ENCODE results near the gene EMID1.
"Not testable (repeated sequence)": the region's sequence is repeated elsewhere in the genome, so short reads cannot be mapped to it uniquely, and the experiment has no call there.

The EMID1 gene

GRCh38 chr22:29211466-29211865 is 5.8 kb downstream of the EMID1 start:
- DNase-seq: no peak

GRCh38 chr22:29212743-29213142 is 7.0 kb downstream of the EMID1 start:
- no peak for DNase-seq

GRCh38 chr22:29213493-29213892 is 7.8 kb downstream of the EMID1 start:
- DNase-seq: no peak

- no peak for DNase-seq
Measured at GRCh38 chr22:29214232-29214631, 8.5 kb downstream of the EMID1 start.

GRCh38 chr22:29215012-29215860 is 9.5 kb downstream of the EMID1 start:
- DNase-seq: no peak

GRCh38 chr22:29216011-29216872 is 10.5 kb downstream of the EMID1 start:
- no peak for DNase-seq

- no peak for DNase-seq
Measured at GRCh38 chr22:29216873-29217666, 11.4 kb downstream of the EMID1 start.

GRCh38 chr22:29217827-29218757 is 12.4 kb downstream of the EMID1 start:
- DNase-seq: no peak

- no peak for DNase-seq
Measured at GRCh38 chr22:29218758-29219408, 13.2 kb downstream of the EMID1 start.

- DNase-seq: not testable (repeated sequence)
Measured at GRCh38 chr22:29219409-29219782, 13.7 kb downstream of the EMID1 start.

GRCh38 chr22:29219881-29220670 is 14.4 kb downstream of the EMID1 start:
- no peak for DNase-seq

- no peak for DNase-seq
Measured at GRCh38 chr22:29224121-29224858, 18.6 kb downstream of the EMID1 start.

- no peak for DNase-seq
Measured at GRCh38 chr22:29224859-29225410, 19.2 kb downstream of the EMID1 start.

- no peak for DNase-seq
Measured at GRCh38 chr22:29225422-29226090, 19.9 kb downstream of the EMID1 start.

- DNase-seq: no peak
Measured at GRCh38 chr22:29226351-29226981, 20.8 kb downstream of the EMID1 start.

GRCh38 chr22:29230972-29231875 is 25.5 kb downstream of the EMID1 start:
- DNase-seq: no peak
